Activated CD4-positive, alpha-beta T cell treated with anti-CD3 and anti-CD28 coated beads, Interleukin-2, amount 50 U/mL, for 24 hours (primary cell): ENCODE results near the gene C1orf105.

ENCODE experiments used
- DNase-seq, 2 donors: peaks; one replicate each; pipeline ENCODE4 v3.0.0-alpha.2; 2020; ENCODE audit warnings: low read depth in 1 of 2, low spot score in 1 of 2

The C1orf105 gene

GRCh38 chr1:172395576-172395975, 24.9 kb upstream of the C1orf105 start:
- no peak for DNase-seq

GRCh38 chr1:172397221-172397620, 23.3 kb upstream of the C1orf105 start:
- DNase-seq, result no peak

- DNase-seq, result no peak
Measured at GRCh38 chr1:172397633-172398032, 22.9 kb upstream of the C1orf105 start.

GRCh38 chr1:172398193-172398592, 22.3 kb upstream of the C1orf105 start:
- no peak for DNase-seq

GRCh38 chr1:172398970-172399755, 21.3 kb upstream of the C1orf105 start:
- DNase-seq, result no peak

- DNase-seq, result no peak
Measured at GRCh38 chr1:172399756-172400721, 20.4 kb upstream of the C1orf105 start.

GRCh38 chr1:172400722-172401105, 19.8 kb upstream of the C1orf105 start:
- no peak for DNase-seq

- no peak for DNase-seq
Measured at GRCh38 chr1:172401477-172401876, 19.0 kb upstream of the C1orf105 start.

- DNase-seq, result no peak
Measured at GRCh38 chr1:172401892-172402291, 18.6 kb upstream of the C1orf105 start.

- no peak for DNase-seq
Measured at GRCh38 chr1:172402878-172403569, 17.5 kb upstream of the C1orf105 start.

- DNase-seq, result no peak
Measured at GRCh38 chr1:172404121-172404520, 16.4 kb upstream of the C1orf105 start.

- no peak for DNase-seq
Measured at GRCh38 chr1:172405912-172406311, 14.6 kb upstream of the C1orf105 start.

GRCh38 chr1:172406968-172407367, 13.5 kb upstream of the C1orf105 start:
- no peak for DNase-seq

GRCh38 chr1:172408958-172409357, 11.5 kb upstream of the C1orf105 start:
- no peak for DNase-seq

- DNase-seq, result no peak
Measured at GRCh38 chr1:172410027-172410426, 10.5 kb upstream of the C1orf105 start.

GRCh38 chr1:172411791-172412338, 8.6 kb upstream of the C1orf105 start:
- DNase-seq, result no peak

- no peak for DNase-seq
Measured at GRCh38 chr1:172414331-172414730, 6.2 kb upstream of the C1orf105 start.

- DNase-seq, result no peak
Measured at GRCh38 chr1:172416496-172417035, 3.9 kb upstream of the C1orf105 start.

GRCh38 chr1:172417557-172417956, 2.9 kb upstream of the C1orf105 start:
- DNase-seq, result no peak

- no peak for DNase-seq
Measured at GRCh38 chr1:172421974-172422604, 1.6 kb downstream of the C1orf105 start.
